Liver (tissue), 9 donors: ENCODE results near the gene RTBDN. TPM values are rescaled to one million over a fixed set of nuclear protein-coding genes. Genes with fewer than 3 reads are reported as not detected.

Experiments used
- DNase-seq: peaks from one replicate; pipeline ENCODE4 v3.0.0-alpha.2; 2017; ENCODE audit warnings: low spot score
- H3K27ac ChIP-seq, 2 donors: one replicate each; pipeline ENCODE4 v1.7.0; 2013; ENCODE audit warnings: inconsistent platforms in 2 of 2, low read length in 2 of 2, control low read depth in 1 of 2, low read depth in 1 of 2, mild to moderate bottlenecking in 1 of 2
- H3K27me3 ChIP-seq, 4 donors: one replicate each; pipeline versions ENCODE4 v1.6.1 to v1.7.0; 2013; ENCODE audit warnings: low read length in 3 of 4, inconsistent platforms in 1 of 4, mild to moderate bottlenecking in 1 of 4, moderate library complexity in 1 of 4; ENCODE audit not compliant: control insufficient read depth in 4 of 4, insufficient read depth in 4 of 4
- H3K36me3 ChIP-seq, 4 donors: one replicate each; pipeline versions ENCODE4 v1.6.1 to v1.7.0; 2013; ENCODE audit warnings: low read length in 3 of 4, mild to moderate bottlenecking in 3 of 4, low read depth in 1 of 4, moderate library complexity in 1 of 4; ENCODE audit not compliant: control insufficient read depth in 4 of 4, insufficient read depth in 3 of 4
- H3K4me1 ChIP-seq, 4 donors: one replicate each; pipeline versions ENCODE4 v1.6.1 to v1.7.0; 2013; ENCODE audit warnings: low read length in 3 of 4, mild to moderate bottlenecking in 3 of 4, moderate library complexity in 1 of 4; ENCODE audit not compliant: control insufficient read depth in 4 of 4, insufficient read depth in 4 of 4
- H3K4me3 ChIP-seq, 3 donors: one replicate each; pipeline versions ENCODE4 v1.6.1 to v1.7.0; 2013; ENCODE audit warnings: low read length in 3 of 3, control low read depth in 1 of 3, low read depth in 1 of 3, mild to moderate bottlenecking in 1 of 3
- H3K9ac ChIP-seq, 2 donors: one replicate each; pipeline ENCODE4 v1.7.0; 2013; ENCODE audit warnings: low read length in 2 of 2, mild to moderate bottlenecking in 2 of 2, moderate library complexity in 2 of 2, control low read depth in 1 of 2, low read depth in 1 of 2
- H3K9me3 ChIP-seq, 4 donors: one replicate each; pipeline versions ENCODE4 v1.6.1 to v1.7.0; 2013; ENCODE audit warnings: low read length in 3 of 4; ENCODE audit not compliant: control insufficient read depth in 4 of 4
- CTCF ChIP-seq: fragments of 150-350 bp; IDR thresholded peaks from 2 replicates; pipeline ENCODE4 v1.5.1; 2017; ENCODE audit warnings: improper control_type of control experiment, low read depth, low read length; ENCODE audit not compliant: missing input control
- EGR1 ChIP-seq, 2 donors: IDR thresholded peaks; 2 replicates each; pipeline ENCODE4 v1.6.1; 2016 to 2018; ENCODE audit warnings: antibody characterized with exemption in 2 of 2, low read depth in 2 of 2
- FOXA1 ChIP-seq: IDR thresholded peaks from 2 replicates; pipeline ENCODE4 v1.6.1; 2016; ENCODE audit warnings: antibody characterized with exemption
- FOXA2 ChIP-seq: IDR thresholded peaks from 2 replicates; pipeline ENCODE4 v1.6.1; 2016; ENCODE audit warnings: antibody characterized with exemption
- GABPA ChIP-seq, 2 donors: IDR thresholded peaks in 1 of 2; conservative IDR thresholded peaks in 1 of 2; 2 replicates each; pipeline ENCODE4 v1.6.1; 2016; ENCODE audit warnings: antibody characterized with exemption in 2 of 2, mild to moderate bottlenecking in 1 of 2, moderate library complexity in 1 of 2
- HNF4A ChIP-seq, 2 donors: conservative IDR thresholded peaks; 2 replicates each; pipeline ENCODE4 v1.6.1; 2016; ENCODE audit warnings: antibody characterized with exemption in 2 of 2, mild to moderate bottlenecking in 2 of 2
- HNF4G ChIP-seq: IDR thresholded peaks from 2 replicates; pipeline ENCODE4 v1.6.1; 2016; ENCODE audit warnings: antibody characterized with exemption
- JUND ChIP-seq, 2 donors: IDR thresholded peaks; 2 replicates each; pipeline ENCODE4 v1.6.1; 2016; ENCODE audit warnings: antibody characterized with exemption in 2 of 2
- NR2F2 ChIP-seq: IDR thresholded peaks from 2 replicates; pipeline ENCODE4 v1.6.1; 2016; ENCODE audit warnings: antibody characterized with exemption
- RAD21 ChIP-seq, 2 donors: IDR thresholded peaks; 2 replicates each; pipeline ENCODE4 v1.6.1; 2016; ENCODE audit warnings: antibody characterized with exemption in 2 of 2, mild to moderate bottlenecking in 2 of 2
- RXRA ChIP-seq, 2 donors: IDR thresholded peaks; 2 replicates each; pipeline ENCODE4 v1.6.1; 2017 to 2018; ENCODE audit warnings: antibody characterized with exemption in 2 of 2, mild to moderate bottlenecking in 1 of 2
- SP1 ChIP-seq: IDR thresholded peaks from 2 replicates; pipeline ENCODE4 v1.6.1; 2018; ENCODE audit warnings: antibody characterized with exemption, mild to moderate bottlenecking
- TAF1 ChIP-seq: conservative IDR thresholded peaks from 2 replicates; pipeline ENCODE4 v1.6.1; 2016; ENCODE audit warnings: antibody characterized with exemption, mild to moderate bottlenecking
- YY1 ChIP-seq: IDR thresholded peaks from 2 replicates; pipeline ENCODE4 v1.6.1; 2016; ENCODE audit warnings: antibody characterized with exemption, mild to moderate bottlenecking
- WGBS: extraction: QIAGEN DNeasy Blood & Tissue Kit; methylation state at CpG from one replicate; pipeline ENCODE4 v1.1.7; 2013; 5-methylcytosine and 5-hydroxymethylcytosine counted together
- polyA plus RNA-seq, 2 donors: library from polyadenylated mRNA; stranded (reverse) in 1 of 2; unstranded in 1 of 2; fragments of 200-250 nt in 1 of 2; fragments of >200 nt in 1 of 2; fragmentation: Nextera tagmentation in 1 of 2; extraction: Ambion mirVana in 1 of 2; gene quantifications; one replicate each; pipeline versions ENCODE4 v1.2.1 to v1.2.3, GENCODE V29; 2013 to 2015
- total RNA-seq, 2 donors: library from RNA; depleted of rRNA; stranded (reverse); fragments of >200 nt; gene quantifications; one replicate each; pipeline ENCODE4 v1.2.3, GENCODE V29; 2014
- TF ChIP-seq, protein P1 (sequence below): IDR thresholded peaks from 2 replicates; pipeline ENCODE4 v1.6.1; 2016; ENCODE audit warnings: antibody characterized with exemption, mild to moderate bottlenecking
- TF ChIP-seq, protein P2 (sequence below): IDR thresholded peaks from 2 replicates; pipeline ENCODE4 v1.6.1; 2016; ENCODE audit warnings: antibody characterized with exemption
- TF ChIP-seq, protein P3 (sequence below): IDR thresholded peaks from 2 replicates; pipeline ENCODE4 v1.6.1; 2016; ENCODE audit warnings: antibody characterized with exemption
- TF ChIP-seq, protein P4 (sequence below): IDR thresholded peaks from 2 replicates; pipeline ENCODE4 v1.6.1; 2016; ENCODE audit warnings: antibody characterized with exemption
- donor health status: healthy.
- donor health status: healthy.
- donor health status: healthy.
- donor health status: healthy.
- donor health status: healthy.

The RTBDN gene
- total and polyA plus RNA-seq, 4 donors: not detected

- no peak overlapping the region for H3K9ac ChIP-seq
- H3K4me3 ChIP-seq: no peak overlapping the region
- H3K9me3 ChIP-seq: no peaks in the 10 kb centered on the region
- H3K4me1 ChIP-seq: peaks cover 0 to 32% (median 24%) of the 10 kb centered on the region in 4 donors
- no peak for TF ChIP-seq TAF1
- TF ChIP-seq NR2F2: no peak
- no peak for TF ChIP-seq EGR1 (IDR thresholded peaks at IDR 0.05; ENCODE audit: low read depth in 2 of 2)
- TF ChIP-seq RXRA (IDR thresholded peaks at IDR 0.05): no peak
- no peak for TF ChIP-seq HNF4A (conservative IDR thresholded peaks at IDR 0.05)
- TF ChIP-seq, protein P1, sequence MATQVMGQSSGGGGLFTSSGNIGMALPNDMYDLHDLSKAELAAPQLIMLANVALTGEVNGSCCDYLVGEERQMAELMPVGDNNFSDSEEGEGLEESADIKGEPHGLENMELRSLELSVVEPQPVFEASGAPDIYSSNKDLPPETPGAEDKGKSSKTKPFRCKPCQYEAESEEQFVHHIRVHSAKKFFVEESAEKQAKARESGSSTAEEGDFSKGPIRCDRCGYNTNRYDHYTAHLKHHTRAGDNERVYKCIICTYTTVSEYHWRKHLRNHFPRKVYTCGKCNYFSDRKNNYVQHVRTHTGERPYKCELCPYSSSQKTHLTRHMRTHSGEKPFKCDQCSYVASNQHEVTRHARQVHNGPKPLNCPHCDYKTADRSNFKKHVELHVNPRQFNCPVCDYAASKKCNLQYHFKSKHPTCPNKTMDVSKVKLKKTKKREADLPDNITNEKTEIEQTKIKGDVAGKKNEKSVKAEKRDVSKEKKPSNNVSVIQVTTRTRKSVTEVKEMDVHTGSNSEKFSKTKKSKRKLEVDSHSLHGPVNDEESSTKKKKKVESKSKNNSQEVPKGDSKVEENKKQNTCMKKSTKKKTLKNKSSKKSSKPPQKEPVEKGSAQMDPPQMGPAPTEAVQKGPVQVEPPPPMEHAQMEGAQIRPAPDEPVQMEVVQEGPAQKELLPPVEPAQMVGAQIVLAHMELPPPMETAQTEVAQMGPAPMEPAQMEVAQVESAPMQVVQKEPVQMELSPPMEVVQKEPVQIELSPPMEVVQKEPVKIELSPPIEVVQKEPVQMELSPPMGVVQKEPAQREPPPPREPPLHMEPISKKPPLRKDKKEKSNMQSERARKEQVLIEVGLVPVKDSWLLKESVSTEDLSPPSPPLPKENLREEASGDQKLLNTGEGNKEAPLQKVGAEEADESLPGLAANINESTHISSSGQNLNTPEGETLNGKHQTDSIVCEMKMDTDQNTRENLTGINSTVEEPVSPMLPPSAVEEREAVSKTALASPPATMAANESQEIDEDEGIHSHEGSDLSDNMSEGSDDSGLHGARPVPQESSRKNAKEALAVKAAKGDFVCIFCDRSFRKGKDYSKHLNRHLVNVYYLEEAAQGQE: no peak
- TF ChIP-seq GABPA (IDR thresholded peaks at IDR 0.05 in 1 of 2, conservative IDR thresholded peaks at IDR 0.05 in 1 of 2): no peak
- TF ChIP-seq FOXA1: no peak
- TF ChIP-seq FOXA2: no peak
- TF ChIP-seq YY1: no peak
- no peak for TF ChIP-seq RAD21 (IDR thresholded peaks at IDR 0.05)
- TF ChIP-seq, protein P2, sequence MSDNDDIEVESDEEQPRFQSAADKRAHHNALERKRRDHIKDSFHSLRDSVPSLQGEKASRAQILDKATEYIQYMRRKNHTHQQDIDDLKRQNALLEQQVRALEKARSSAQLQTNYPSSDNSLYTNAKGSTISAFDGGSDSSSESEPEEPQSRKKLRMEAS: no peak
- 94% methylated on average over 26 of the region's 26 CpGs for WGBS
- H3K27me3 ChIP-seq: no peaks in the 10 kb centered on the region
- DNase-seq: no peak
- H3K27ac ChIP-seq: no peak overlapping the region
- H3K36me3 ChIP-seq: peaks cover 0 to 3% (median 0%) of the 10 kb centered on the region in 4 donors
Observed at GRCh38 chr19:12804051-12804450, 30.3 kb downstream of the RTBDN start.

GRCh38 chr19:12802267-12803106 is 31.9 kb downstream of the RTBDN start:
- H3K4me1 ChIP-seq: peaks cover 0 to 32% (median 24%) of the 10 kb centered on the region in 4 donors

More at GRCh38 chr19:12802267-12803106, 31.9 kb downstream of the RTBDN start:
- no peaks in the 10 kb centered on the region for H3K9me3 ChIP-seq
- no peak for DNase-seq
- no peak overlapping the region for H3K27ac ChIP-seq
- peak overlapping the region; percentile 55 to 78 (median 59) for H3K4me3 ChIP-seq
- peaks cover 0 to 3% (median 1%) of the 10 kb centered on the region in 4 donors for H3K36me3 ChIP-seq
- TF ChIP-seq SP1 (no peak), TAF1 (no peak), FOXA2 (no peak), FOXA1 (no peak), RAD21 (IDR thresholded peaks at IDR 0.05) (no peak), HNF4A (conservative IDR thresholded peaks at IDR 0.05) (no peak), NR2F2 (no peak), GABPA (IDR thresholded peaks at IDR 0.05 in 1 of 2, conservative IDR thresholded peaks at IDR 0.05 in 1 of 2) (no peak), JUND (IDR thresholded peaks at IDR 0.05) (no peak), EGR1 (IDR thresholded peaks at IDR 0.05; ENCODE audit: low read depth in 2 of 2) (no peak), CTCF (no peak), RXRA (IDR thresholded peaks at IDR 0.05) (no peak), YY1 (no peak), HNF4G (no peak)
- TF ChIP-seq, protein P1: no peak
- TF ChIP-seq, protein P3, sequence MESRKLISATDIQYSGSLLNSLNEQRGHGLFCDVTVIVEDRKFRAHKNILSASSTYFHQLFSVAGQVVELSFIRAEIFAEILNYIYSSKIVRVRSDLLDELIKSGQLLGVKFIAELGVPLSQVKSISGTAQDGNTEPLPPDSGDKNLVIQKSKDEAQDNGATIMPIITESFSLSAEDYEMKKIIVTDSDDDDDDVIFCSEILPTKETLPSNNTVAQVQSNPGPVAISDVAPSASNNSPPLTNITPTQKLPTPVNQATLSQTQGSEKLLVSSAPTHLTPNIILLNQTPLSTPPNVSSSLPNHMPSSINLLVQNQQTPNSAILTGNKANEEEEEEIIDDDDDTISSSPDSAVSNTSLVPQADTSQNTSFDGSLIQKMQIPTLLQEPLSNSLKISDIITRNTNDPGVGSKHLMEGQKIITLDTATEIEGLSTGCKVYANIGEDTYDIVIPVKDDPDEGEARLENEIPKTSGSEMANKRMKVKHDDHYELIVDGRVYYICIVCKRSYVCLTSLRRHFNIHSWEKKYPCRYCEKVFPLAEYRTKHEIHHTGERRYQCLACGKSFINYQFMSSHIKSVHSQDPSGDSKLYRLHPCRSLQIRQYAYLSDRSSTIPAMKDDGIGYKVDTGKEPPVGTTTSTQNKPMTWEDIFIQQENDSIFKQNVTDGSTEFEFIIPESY: no peak
- TF ChIP-seq, protein P2: no peak
- TF ChIP-seq, protein P4, sequence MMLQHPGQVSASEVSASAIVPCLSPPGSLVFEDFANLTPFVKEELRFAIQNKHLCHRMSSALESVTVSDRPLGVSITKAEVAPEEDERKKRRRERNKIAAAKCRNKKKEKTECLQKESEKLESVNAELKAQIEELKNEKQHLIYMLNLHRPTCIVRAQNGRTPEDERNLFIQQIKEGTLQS: no peak
- WGBS: 41% methylated on average over 22 of the region's 22 CpGs
- no peaks in the 10 kb centered on the region for H3K27me3 ChIP-seq
- H3K9ac ChIP-seq: no peak overlapping the region
